CD4-positive, alpha-beta T cell treated with Interleukin-15 for 1 hour (primary cell): ENCODE results near the gene USP2.
"Not testable (repeated sequence)": the region's sequence is repeated elsewhere in the genome, so short reads cannot be mapped to it uniquely, and the experiment has no call there.

ENCODE experiments used
- DNase-seq: peaks from one replicate; pipeline ENCODE4 v3.0.0-alpha.2; 2020

USP2 gene

DNA sequence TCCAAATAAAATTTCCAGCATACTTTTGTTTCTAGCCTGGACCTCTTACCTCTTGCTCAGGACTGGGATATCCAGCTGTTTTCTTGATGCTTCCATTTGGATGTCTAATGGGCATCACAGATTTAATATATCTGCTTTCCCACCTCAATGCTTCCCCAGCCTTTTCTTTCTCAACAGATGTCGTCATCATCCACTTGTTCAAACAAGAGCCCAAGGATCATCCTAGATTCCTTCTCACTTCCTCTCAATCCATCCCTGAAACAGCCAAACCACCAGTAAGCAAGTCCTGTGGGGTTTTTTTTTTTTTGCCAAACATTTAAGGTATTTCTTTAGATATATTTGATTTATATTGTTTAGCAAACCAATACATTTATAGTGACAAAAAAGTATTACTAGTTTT lies 29.0 kb upstream of the USP2 start:
- DNase-seq = no peak

DNA sequence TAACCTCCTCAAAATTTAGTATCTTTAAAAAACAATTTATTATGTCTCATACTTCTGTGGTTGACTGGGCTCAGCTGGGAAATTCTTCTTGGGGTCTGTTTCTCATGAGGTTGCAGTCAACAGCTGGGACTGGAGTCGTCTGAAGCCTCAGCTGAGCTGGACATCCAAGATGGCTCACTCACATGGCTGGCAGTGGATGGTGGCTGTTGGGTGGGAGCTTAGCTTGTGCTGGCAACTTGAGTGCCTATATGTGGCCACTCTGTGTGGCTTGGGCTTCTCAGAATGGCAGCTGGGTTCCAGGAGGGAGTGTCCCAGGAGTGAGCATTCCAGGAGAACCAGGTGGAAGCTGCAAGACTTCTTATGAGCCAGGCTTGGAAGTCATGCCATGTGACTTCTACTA lies 28.2 kb upstream of the USP2 start:
- no peak for DNase-seq

DNA sequence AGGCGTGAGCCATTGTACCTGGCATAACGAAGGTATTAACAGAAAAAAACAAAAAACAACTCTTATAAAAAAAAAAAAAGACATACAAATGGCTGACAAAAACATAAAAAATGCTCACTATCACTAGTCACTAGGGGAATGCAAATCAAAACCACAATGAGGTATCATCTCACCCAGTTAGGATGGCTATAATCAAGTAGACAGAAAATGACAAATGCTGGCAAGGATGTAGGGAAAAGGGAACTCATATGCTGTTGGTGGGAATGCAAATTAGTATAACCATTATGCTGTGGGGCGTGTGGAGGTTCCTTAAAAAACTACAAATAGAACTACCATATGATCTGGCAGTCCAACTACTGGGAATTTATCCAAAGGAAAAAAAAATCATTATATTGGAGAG lies 24.5 kb upstream of the USP2 start:
- DNase-seq = no peak

DNA sequence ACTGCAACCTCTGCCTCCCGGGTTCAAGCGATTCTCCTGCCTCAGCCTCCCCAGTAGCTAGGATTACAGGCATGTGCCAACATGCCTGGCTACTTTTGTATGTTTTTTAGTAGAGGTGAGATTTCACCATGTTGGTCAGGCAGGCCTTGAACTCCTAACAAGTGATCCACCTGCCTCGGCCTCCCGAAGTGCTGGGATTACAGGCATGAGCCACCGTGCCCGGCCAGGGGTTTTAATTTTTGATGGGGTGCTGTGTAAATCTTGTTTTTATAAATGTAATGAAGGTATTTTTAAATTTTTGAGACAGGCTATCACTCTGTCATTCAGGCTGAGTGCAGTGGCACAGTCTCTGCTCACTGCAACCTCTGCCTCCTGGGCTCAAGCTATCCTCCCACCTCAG lies 24.0 kb upstream of the USP2 start:
- DNase-seq = not testable (repeated sequence)

DNA sequence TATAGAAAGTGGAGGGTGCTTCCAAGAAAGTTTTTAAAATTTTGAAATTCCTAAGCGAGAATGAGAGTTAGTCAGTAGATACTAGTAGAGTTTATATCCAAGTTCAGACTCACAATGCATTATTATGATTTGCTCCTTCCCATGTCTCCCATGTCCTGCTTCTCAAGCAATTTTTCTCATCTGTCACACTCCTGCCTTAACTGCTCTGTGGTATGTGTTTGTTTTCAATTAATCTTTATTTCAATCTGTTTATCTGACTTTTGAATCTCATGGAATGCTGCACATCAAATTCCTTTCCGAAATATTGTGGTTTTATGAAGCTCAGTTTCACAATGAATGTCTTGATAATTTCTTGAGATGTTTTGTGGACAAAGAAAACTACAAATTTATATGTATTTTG lies 23.4 kb upstream of the USP2 start:
- DNase-seq = no peak

DNA sequence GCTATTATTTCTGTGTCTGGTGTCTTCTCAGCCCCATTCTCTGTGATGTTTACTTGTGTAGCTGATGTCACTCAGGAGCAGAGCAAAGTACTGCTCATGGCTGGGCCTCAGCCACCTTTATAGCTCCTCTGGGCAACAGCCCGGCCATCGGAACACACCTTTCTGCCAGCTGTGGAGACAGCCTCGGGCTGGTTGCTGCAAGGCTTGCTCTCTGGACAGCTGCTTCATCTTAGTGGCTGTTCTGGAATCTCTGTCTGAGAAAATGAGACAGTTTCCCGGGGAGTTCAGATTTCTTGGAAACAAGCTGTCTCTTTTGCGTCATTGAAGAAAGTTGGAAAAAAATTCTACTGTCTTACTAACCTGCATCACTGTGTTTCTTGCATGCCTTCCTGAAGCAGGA lies 21.5 kb upstream of the USP2 start:
- no peak for DNase-seq

DNA sequence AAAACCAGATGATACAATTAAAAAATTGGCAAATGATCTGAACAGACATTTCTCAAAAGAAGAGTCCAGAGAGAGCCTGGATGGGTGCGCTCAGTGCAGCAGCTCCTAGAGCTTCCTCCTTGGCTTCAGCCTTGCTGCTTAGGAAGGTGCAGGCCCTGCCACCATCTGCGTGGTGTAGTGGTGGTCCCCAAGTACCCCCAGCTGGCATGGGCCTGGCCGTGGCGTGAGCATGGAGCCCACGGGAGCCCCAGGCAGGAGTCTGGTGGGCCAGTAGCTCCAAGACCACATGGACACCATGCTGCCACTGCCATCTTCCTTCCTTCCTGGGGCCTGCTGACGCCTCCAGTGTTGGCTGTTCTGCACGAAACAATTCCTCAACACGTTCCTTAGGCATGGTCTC lies 21.0 kb upstream of the USP2 start:
- DNase-seq = no peak

DNA sequence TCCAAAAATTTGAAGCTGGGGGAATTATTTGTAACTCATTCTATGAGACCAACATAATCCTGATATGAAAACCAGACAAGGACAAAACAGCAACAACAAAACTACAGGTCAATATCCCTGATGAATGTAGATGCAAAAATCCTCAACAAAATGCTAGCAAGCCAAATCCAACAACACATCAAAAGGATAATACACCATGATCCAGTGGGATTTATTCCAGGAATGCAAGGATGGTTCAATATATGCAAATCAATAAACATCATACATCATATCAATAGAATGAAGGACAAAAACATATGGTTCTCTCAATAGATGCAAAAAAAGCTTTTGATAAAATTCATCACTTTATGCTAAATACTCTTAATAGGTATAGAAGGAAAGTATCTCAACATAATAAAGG lies 19.4 kb upstream of the USP2 start:
- DNase-seq = no peak

DNA sequence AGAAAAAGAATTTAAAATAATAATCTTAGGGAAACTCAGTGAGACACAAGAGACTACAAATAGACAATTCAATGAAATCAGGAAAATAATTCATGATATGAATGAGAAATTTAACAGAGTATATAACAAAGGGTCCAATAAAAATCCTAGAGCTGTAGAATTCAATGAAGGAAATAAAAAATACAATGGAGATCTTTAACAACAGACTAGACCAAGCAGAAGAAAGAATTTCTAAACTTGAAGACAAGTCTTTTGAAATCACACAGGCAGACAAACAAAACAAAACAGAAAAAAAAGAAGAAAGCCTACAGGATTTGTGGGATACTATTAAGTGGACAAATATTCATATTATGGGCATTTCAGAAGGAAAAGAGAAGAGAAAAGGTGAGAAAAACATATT lies 16.2 kb upstream of the USP2 start:
- DNase-seq = no peak

DNA sequence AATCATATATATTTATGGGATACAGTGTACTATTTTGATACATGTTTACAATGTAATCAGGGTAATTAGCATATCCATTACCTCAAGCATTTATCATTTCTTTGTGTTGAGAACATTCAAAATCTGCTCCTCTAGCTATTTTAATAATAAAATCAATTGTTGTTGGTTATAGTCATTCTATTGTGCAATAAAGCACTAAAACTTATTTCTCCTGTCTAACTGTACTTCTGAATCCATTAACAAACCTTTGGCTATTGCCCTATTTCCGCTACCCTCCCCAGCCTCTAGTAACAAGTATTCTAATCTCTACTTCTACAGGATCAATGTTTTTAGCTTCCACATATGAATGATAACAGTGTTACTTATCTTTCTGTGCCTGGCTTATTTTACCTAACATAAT lies 15.3 kb upstream of the USP2 start:
- no peak for DNase-seq

DNA sequence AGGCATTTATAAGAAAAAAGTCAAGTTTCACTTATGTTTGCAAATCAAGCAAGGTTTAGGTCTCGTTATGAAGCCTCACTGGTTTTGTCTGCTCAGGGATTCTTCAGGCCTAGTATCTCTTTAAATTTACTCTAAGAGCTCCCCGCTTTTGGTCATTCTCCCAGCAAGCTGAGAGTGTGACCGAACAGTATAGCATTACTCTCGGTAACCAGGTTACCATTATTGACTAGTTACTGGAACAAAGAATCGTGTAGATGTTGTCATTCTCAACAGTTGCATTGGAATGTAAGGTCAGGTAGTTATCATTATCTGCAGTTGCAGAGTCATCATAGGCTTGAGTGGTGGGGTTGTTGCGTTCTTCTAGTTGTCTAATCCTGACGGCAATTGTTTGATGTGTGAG lies 9.8 kb upstream of the USP2 start:
- no peak for DNase-seq

DNA sequence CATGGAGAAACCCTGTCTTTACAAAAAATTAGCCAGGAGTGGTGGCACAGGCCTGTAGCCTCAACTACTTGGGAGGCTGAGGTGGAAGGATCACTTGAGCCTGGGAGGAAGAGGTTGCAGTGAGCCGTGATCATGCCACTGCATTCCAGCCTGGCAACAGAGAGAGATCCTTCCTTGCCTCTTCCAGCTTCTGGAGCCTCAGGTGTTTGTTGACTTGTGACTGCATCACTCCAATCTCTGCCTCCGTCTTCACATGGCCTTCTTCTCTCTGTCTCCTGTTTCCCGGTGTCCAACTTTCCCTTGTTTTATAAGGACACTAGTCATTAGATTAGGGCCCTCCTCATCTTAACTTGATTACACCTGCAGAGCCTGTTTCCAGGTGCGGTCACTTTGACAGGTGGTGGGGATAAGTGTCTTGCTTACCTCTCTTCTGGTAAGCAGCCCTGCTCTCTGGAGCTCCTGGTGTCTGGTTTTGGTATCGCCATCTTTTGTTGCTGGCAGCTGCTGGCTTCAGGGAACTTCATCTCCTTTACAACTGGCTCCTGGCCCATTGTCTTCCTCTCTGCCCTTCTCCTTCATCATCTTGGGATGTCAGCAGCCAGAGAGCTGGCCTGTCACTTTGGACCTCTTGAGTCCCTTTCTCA lies 8.2 kb upstream of the USP2 start:
- DNase-seq = no peak

DNA sequence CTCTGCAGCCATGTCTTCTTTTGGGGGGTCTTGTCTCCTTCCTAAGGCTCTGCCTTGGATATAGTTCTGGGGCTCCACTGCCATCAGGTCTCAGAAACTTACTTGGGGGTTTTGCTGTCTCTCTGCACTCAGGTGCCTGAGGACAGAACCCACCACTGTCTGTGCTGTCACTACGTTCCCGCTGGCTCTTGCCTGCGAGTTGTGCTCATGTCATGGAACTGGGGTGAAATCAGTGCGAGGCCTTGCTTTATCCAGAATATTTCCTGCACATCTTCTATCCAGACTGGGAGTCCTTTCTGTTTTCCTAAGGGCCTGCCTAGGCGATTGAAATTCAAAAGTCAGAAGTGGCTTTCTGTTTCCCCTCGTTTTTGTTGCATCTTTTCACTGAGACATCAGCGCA lies 6.6 kb upstream of the USP2 start:
- DNase-seq = no peak

DNA sequence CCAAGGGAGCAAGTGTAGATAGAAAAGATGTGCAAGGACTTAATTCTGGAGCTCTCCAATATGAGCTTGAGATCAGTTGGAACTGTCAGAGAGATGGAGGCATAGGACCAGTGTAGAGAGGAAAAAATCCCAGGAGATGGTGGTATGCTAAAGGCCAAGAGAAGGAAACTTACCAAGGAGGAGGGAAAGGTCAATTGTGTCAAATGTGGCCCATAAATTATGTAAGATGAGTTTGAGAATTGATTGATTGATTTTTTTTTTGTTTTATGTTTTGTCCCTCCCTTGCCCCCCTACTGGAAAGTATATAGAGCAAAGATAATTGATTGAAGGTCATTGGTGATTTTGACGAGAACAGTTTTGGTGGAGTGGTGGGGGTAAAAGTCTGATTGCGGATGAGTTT lies 2.8 kb upstream of the USP2 start:
- DNase-seq = no peak

DNA sequence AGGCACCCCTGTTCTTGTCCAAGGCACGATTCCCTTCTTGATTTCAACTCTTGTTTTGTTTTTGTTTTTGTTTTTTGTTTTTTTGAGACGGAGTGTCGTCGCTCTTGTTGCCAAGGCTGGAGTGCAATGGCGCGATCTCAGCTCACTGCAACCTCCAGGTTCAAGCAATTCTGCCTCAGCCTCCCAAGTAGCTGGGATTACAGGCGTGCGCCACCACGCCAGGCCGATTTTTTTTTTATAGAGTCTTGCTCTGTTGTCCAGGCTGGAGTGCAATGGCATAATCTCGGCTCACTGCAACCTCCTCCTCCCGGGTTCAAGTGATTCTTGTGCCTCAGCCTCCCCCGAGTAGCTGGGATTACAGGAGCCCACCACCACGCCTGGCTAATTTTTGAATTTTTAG lies 1.0 kb upstream of the USP2 start:
- DNase-seq = not testable (repeated sequence)

DNA sequence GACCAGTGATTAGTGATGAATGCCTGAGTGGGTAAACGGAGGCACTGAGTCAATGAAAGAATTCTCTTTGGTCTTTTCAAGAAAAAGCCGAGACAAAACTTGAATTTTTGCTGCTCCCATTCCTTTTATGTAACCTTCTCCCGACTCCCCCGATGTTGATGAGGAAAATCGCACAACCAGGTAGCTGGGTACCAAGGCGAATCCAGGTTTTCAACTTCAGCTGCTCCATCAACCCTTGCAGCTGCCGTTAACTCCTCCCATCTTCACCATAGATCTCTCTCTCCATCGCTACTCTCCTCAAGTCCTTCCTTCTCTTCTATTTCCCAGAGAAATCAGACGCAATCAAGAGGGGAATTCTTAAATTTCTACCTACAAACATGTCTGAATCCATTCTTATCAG lies 611 bp upstream of the USP2 start:
- DNase-seq = no peak

DNA sequence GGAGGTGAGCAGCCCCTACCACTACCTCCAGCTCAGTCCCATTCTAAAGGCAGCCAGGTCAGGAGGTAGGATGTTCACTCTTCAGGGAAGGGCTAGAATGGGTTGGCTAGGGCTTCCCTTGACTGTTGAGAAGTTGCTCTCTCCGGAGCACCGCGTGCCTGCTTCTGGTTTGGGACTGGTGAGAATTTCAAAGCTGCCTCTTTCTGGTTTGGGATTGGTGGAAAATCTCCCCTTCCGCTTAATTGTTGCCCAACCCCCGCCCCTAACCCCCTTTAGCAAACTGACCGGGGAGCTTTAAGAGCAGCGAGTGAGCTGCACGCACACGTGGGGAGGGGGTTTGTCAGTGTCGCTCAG lies 686 bp downstream of the USP2 start:
- no peak for DNase-seq

DNA sequence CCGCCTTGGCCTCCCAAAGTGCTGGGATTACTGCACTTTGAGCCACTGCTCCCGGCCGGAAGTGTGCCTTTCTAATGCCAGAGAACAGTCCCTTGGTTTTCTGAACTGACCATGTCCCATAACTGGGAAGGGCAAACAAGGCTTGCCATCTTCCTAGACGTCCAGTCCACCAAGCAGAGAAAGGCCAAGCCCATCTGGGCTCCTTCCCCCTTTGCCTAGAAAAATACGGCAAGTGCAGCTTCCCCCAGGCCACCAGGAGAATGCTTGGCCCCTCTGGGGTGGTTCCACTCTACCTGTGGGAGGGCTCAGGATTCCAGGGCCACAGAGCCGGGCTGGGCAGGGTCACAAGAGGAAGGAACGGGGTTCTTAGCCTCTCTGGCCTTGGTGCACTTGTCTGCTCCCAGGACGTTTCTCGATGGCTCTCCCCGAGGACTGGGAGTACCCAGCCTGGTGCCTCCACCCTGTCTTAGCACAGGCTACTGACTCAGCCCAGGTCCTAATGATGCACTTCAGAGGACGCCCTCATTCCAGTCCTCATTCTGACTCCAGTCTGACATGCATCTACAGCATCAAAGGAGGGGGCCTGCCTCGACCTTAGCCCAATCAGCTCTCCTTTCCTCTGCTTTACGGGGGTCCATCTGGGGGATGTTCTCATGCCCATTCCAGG lies 1.2 kb downstream of the USP2 start:
- DNase-seq = no peak

DNA sequence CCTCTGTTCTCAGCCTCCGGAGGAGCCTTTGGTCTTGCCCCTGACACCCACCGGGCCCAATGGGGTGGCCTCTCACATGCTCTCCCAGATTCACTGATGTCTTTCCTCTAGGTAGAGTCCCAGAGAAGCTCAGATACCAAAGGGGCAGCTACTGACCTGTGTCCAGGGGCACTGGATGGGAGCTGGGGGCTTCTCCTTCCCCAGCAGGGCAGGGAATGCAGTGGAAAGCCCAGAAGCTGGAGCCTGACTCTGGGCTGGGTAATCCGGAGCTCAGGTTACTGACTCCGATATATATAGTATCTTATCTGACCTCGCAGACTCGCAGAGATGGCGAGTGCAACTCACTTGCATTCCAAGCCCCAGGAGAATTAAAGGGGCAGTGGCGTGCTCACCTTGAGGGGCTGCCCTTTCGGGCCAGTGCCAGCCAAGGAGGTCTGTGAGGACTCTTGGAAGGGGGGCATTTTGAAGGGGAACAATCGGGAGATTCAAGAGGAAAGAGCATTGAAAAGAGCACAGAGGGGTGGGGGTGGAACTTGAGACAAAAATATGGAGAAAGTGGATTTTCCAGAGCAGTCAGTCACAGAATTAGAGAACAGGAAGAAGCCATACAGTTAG lies 2.5 kb downstream of the USP2 start:
- DNase-seq = no peak

DNA sequence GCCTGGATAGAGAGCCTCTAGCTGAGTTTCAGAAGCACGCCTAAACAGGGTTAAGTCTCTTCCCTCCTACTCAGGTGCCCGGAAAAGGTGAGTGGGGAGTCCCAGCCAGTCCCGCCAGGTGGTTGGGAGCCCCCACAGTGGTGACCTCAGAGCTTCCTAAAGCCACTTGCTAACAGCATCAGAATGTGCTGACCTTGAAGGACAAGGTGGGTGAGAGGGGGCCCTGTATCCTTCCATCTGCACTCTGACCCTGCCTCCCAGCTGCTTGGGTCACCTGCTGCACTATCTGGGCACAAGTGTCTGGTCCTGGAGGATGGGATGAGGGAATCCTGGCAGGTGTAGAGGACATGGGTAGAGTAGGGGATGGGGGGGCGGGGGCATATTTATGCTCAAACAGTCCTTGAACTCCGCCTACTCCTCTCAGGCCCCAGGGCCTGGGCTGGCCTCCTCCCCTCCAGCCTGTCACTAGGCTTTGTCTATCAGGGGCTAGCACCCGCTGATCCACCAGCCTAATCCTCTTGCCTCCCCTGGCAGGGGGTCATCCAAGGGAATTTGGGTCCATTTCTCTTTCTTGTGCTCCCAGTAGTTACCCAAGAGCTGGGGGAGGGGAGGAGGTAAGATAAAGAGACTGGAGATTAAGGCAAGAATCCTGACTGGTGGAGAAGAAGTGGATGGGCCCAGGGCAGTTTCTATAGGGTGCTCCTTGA lies 3.4 kb downstream of the USP2 start:
- DNase-seq = no peak

DNA sequence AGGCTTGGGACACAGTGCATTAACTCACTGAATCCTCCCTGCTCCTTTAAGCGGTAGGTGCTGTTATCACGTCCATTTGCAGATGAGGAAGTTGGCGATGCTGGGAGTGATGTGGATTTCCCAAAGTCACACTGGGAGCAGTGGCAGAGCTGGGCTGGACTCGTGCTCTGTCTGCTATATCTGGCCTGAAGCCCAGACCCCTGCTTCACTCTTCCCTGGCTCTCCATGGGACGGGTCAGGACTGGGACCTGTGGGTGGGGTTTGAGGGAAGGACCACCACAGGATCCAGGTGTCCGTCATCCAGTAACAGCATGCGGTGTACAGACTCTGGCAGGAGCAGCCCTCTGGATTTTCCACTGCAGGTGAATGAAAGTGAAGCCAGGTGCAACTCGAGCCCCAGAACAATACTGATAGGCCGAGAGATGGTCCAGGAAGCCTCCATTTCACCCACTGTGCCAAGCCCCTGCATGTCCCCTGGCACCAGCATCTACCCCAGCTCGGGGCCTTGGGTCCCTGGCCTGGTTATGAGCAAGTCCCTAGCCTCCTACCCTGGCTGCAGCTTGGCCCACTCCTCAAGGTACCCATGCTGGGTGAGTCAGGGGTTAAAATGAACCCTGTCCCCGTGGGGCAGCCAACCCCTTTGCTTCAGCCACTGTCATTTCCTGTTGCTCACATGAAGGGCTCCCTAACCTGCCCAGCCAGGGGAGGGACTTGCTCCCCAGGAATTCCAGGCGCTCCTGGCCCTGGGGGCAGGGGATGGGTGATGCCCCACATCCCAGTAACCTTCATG lies 4.2 kb downstream of the USP2 start:
- DNase-seq = no peak

DNA sequence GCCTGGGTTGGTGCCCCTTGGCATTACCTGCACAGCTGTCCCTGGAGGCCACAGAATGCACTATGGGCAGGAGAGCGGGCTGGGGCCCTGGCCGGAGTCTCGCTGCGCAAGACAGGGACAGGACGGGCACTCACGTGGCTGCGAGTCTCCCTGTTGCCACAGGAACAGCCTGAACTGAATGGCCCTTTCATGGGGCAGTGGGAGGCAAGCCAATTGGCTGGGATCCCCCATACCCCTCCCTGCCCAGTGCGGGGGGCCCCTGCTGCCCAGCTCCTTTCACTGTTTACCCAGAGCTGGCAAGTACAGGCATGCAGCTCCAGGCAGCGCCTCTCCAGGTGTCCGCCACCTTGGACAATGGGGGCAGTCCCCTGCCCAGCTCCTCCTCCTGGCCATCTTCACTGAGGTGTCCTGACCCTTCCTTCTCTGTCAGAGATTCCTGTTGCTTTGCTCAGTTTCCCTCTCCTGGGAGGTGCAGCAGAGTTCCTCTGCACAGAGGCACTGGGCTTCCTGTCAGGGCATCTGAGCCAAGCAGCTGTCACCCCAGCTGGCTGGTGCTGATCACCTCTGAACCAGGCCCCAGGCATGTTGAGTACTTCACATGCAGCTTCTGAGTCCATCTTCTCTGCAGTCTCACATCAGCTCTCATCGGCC lies 5.2 kb downstream of the USP2 start:
- no peak for DNase-seq
